Measurements from ENCODE around the gene GPBP1L1. TPM values are rescaled to one million over a fixed set of nuclear protein-coding genes. Genes with fewer than 3 reads are reported as not detected.

Gene GPBP1L1
- total and polyA plus RNA-seq, 9 of the 15 experiments (the other 6 are each of a cell fraction or from before 2014, with no cell fraction given), result 86.0 to 216 (median 138) TPM

GRCh38 chr1:45687014-45687753 lies 851 bp upstream of the GPBP1L1 start (continued):
- TF ChIP-seq ZNF609 (CRISPR knock-in tag; IDR thresholded peaks at IDR 0.05; ENCODE audit: borderline replicate concordance) (0 out of 2 replicates have a peak, but pooled peaks have one; percentile 14), POLR2B (IDR thresholded peaks at IDR 0.05; ENCODE audit: low read depth, partially characterized antibody) (peak; percentile 97), CHD1 (IDR thresholded peaks at IDR 0.05; ENCODE audit: low read length) (no peak), FOXJ2 (tag; IDR thresholded peaks at IDR 0.05) (peak; percentile 95), SMARCA5 (IDR thresholded peaks at IDR 0.05) (no peak; the same call in 1 of the 2 replicates), FOXM1 (IDR thresholded peaks at IDR 0.05; ENCODE audit: low read depth) (no peak), FOXM1 (CRISPR knock-in tag; IDR thresholded peaks at IDR 0.05; ENCODE audit: low read depth) (peak; percentile 41), SP1 (CRISPR knock-in tag; IDR thresholded peaks at IDR 0.05) (peak; percentile 99), ZNF398 (CRISPR knock-in tag; IDR thresholded peaks at IDR 0.05) (no peak), NCOA2 (IDR thresholded peaks at IDR 0.05; ENCODE audit: partially characterized antibody in 2 of 2) (no peak), RNF219 (CRISPR knock-in tag; IDR thresholded peaks at IDR 0.05) (no peak), BRF2 (IDR thresholded peaks at IDR 0.05; ENCODE audit: borderline replicate concordance, insufficient read depth, insufficient read length) (no peak), ZNF311 (CRISPR knock-in tag; IDR thresholded peaks at IDR 0.05) (no peak), NR1H2 (CRISPR knock-in tag; IDR thresholded peaks at IDR 0.05) (0 out of 2 replicates have a peak, but pooled peaks have one; percentile 65), ZNF23 (CRISPR knock-in tag; IDR thresholded peaks at IDR 0.05) (0 out of 2 replicates have a peak, but pooled peaks have one; percentile 50), HNRNPH1 (optimal IDR thresholded peaks at IDR 0.05; ENCODE audit: low read depth, low read length) (no peak), MCM2 (IDR thresholded peaks at IDR 0.05; ENCODE audit: low read depth) (no peak), POU5F1 (IDR thresholded peaks at IDR 0.05; ENCODE audit: borderline replicate concordance, low read depth, low read length, partially characterized antibody) (peak; percentile 65)

Data from K562 (cell line).